HG02588 (cell line): ENCODE measurements around the gene CXCL5.
"Not testable (repeated sequence)": the region's sequence is repeated elsewhere in the genome, so short reads cannot be mapped to it uniquely, and the experiment has no call there.

Experiments
- ATAC-seq: cut with Tn5 transposase; IDR thresholded peaks from one replicate; pipeline ENCODE4 v1.9.1; 2021; ENCODE audit warnings: mild to moderate bottlenecking, moderate library complexity; ENCODE audit not compliant: unreplicated experiment

Gene CXCL5

GRCh38 chr4:73974352-73974751 is 24.1 kb downstream of the CXCL5 start:
- ATAC-seq, result no peak

GRCh38 chr4:73970945-73971344 is 27.5 kb downstream of the CXCL5 start:
- ATAC-seq, result no peak

- no peak for ATAC-seq
Observed at GRCh38 chr4:73970011-73970410, 28.5 kb downstream of the CXCL5 start.

GRCh38 chr4:73967866-73968265 is 30.6 kb downstream of the CXCL5 start:
- ATAC-seq, result no peak

- no peak for ATAC-seq
Observed at GRCh38 chr4:73964862-73965611, 33.4 kb downstream of the CXCL5 start.

- ATAC-seq, result no peak
Observed at GRCh38 chr4:73962724-73963123, 35.8 kb downstream of the CXCL5 start.

GRCh38 chr4:73959041-73959440 is 39.4 kb downstream of the CXCL5 start:
- ATAC-seq, result not testable (repeated sequence)

GRCh38 chr4:73952352-73952751 is 46.1 kb downstream of the CXCL5 start:
- ATAC-seq, result no peak

- ATAC-seq, result not testable (repeated sequence)
Observed at GRCh38 chr4:73950376-73950920, 48.0 kb downstream of the CXCL5 start.

GRCh38 chr4:73948990-73949706 is 49.3 kb downstream of the CXCL5 start:
- ATAC-seq, result no peak

- no peak for ATAC-seq
Observed at GRCh38 chr4:73948291-73948690, 50.2 kb downstream of the CXCL5 start.

GRCh38 chr4:73947239-73947985 is 51.1 kb downstream of the CXCL5 start:
- no peak for ATAC-seq

GRCh38 chr4:73945674-73946449 is 52.6 kb downstream of the CXCL5 start:
- ATAC-seq, result no peak
